GM21526 (cell line): Measurements from ENCODE around the gene CDC42EP4.
"Not testable (repeated sequence)": the region's sequence is repeated elsewhere in the genome, so short reads cannot be mapped to it uniquely, and the experiment has no call there.

ENCODE experiments used
- ATAC-seq: cut with Tn5 transposase; IDR thresholded peaks from one replicate; pipeline ENCODE4 v1.9.1; 2021; ENCODE audit warnings: moderate library complexity; ENCODE audit not compliant: unreplicated experiment, low FRiP score

The CDC42EP4 gene

GRCh38 chr17:73323409-73324159, 11.8 kb upstream of the CDC42EP4 start:
- ATAC-seq: no peak

- ATAC-seq: no peak
Observed at GRCh38 chr17:73320601-73321264, 8.9 kb upstream of the CDC42EP4 start.

GRCh38 chr17:73319766-73320165, 8.0 kb upstream of the CDC42EP4 start:
- ATAC-seq: no peak

GRCh38 chr17:73318836-73319235, 7.0 kb upstream of the CDC42EP4 start:
- no peak for ATAC-seq

- ATAC-seq: no peak
Observed at GRCh38 chr17:73318427-73318813, 6.6 kb upstream of the CDC42EP4 start.

GRCh38 chr17:73317513-73318426, 6.0 kb upstream of the CDC42EP4 start:
- no peak for ATAC-seq

GRCh38 chr17:73316919-73317505, 5.2 kb upstream of the CDC42EP4 start:
- ATAC-seq: peak; percentile 62

- no peak for ATAC-seq
Observed at GRCh38 chr17:73315471-73315870, 3.7 kb upstream of the CDC42EP4 start.

GRCh38 chr17:73313526-73314127, 1.8 kb upstream of the CDC42EP4 start:
- no peak for ATAC-seq

GRCh38 chr17:73312887-73313286, 1.1 kb upstream of the CDC42EP4 start:
- ATAC-seq: not testable (repeated sequence)

- ATAC-seq: peak; percentile 11
Observed at GRCh38 chr17:73311428-73311780, 397 bp downstream of the CDC42EP4 start.

GRCh38 chr17:73309727-73310596, 1.8 kb downstream of the CDC42EP4 start:
- no peak for ATAC-seq

- not testable (repeated sequence) for ATAC-seq
Observed at GRCh38 chr17:73308959-73309358, 2.8 kb downstream of the CDC42EP4 start.

- ATAC-seq: no peak
Observed at GRCh38 chr17:73308017-73308823, 3.6 kb downstream of the CDC42EP4 start.

- no peak for ATAC-seq
Observed at GRCh38 chr17:73307130-73307529, 4.7 kb downstream of the CDC42EP4 start.

- ATAC-seq: no peak
Observed at GRCh38 chr17:73305845-73306836, 5.7 kb downstream of the CDC42EP4 start.
